Cardiac fibroblast (primary cell): Measurements from ENCODE around the gene VWA5A.

ENCODE experiments used
- DNase-seq, 2 donors: peaks; one replicate each; pipeline versions ENCODE4 v3.0.0 to v3.0.0-alpha.2; 2010; ENCODE audit warnings: low read depth in 2 of 2
- H3K4me3 ChIP-seq, 2 donors: replicated peaks in 1 of 2; 1 replicate in 1 of 2; 2 replicates in 1 of 2; pipeline ENCODE4 v1.5.1; 2011; ENCODE audit warnings: low read depth in 2 of 2, low read length in 2 of 2, mild to moderate bottlenecking in 2 of 2, moderate library complexity in 1 of 2
- CTCF ChIP-seq: IDR thresholded peaks from one replicate; pipeline ENCODE4 v1.5.1; 2011; ENCODE audit warnings: low read depth, mild to moderate bottlenecking, low read length, inconsistent platforms

VWA5A gene

GRCh38 chr11:124110201-124110600 lies 5.0 kb upstream of the VWA5A start:
- DNase-seq, result no peak
- no peak for TF ChIP-seq CTCF
- H3K4me3 ChIP-seq, result no peak overlapping the region

- DNase-seq, result peak in 1 of 2 donors; percentile 21
- TF ChIP-seq CTCF, result no peak
- no peak overlapping the region for H3K4me3 ChIP-seq
Observed at GRCh38 chr11:124113890-124114289, 1.4 kb upstream of the VWA5A start.

- DNase-seq, result peak in 1 of 2 donors; percentile 9
- peak overlapping the region; percentile 59 to 68 for H3K4me3 ChIP-seq
- TF ChIP-seq CTCF, result no peak
Observed at GRCh38 chr11:124115782-124116616, 749 bp downstream of the VWA5A start.

- no peak overlapping the region for H3K4me3 ChIP-seq
- no peak for TF ChIP-seq CTCF
- DNase-seq, result no peak
Observed at GRCh38 chr11:124119103-124119502, 3.9 kb downstream of the VWA5A start.

GRCh38 chr11:124120891-124121290 lies 5.6 kb downstream of the VWA5A start:
- TF ChIP-seq CTCF, result no peak
- no peak overlapping the region for H3K4me3 ChIP-seq
- no peak for DNase-seq

- H3K4me3 ChIP-seq, result no peak overlapping the region
- no peak for TF ChIP-seq CTCF
- DNase-seq, result no peak
Observed at GRCh38 chr11:124122123-124122522, 6.9 kb downstream of the VWA5A start.
